Fibroblast of skin of right biceps (primary cell): Measurements from ENCODE around the gene VAV2.

ENCODE experiments used
- DNase-seq: peaks from one replicate; pipeline ENCODE4 v3.0.0-alpha.2; 2013

VAV2 gene

GRCh38 chr9:133715295-133715865 is 276.7 kb downstream of the VAV2 start:
- peak; percentile 45 for DNase-seq

- DNase-seq, result peak; percentile 82
These were observed 277.4 kb downstream of the VAV2 start for GRCh38 chr9:133714606-133715294.

GRCh38 chr9:133713960-133714495 is 278.1 kb downstream of the VAV2 start:
- no peak for DNase-seq

GRCh38 chr9:133713150-133713959 is 278.8 kb downstream of the VAV2 start:
- no peak for DNase-seq

GRCh38 chr9:133712221-133713100 is 279.7 kb downstream of the VAV2 start:
- DNase-seq, result no peak
